ENCODE measurements around the gene POU2F2.
"Not testable (repeated sequence)": the region's sequence is repeated elsewhere in the genome, so short reads cannot be mapped to it uniquely, and the experiment has no call there.

POU2F2 gene

DNA sequence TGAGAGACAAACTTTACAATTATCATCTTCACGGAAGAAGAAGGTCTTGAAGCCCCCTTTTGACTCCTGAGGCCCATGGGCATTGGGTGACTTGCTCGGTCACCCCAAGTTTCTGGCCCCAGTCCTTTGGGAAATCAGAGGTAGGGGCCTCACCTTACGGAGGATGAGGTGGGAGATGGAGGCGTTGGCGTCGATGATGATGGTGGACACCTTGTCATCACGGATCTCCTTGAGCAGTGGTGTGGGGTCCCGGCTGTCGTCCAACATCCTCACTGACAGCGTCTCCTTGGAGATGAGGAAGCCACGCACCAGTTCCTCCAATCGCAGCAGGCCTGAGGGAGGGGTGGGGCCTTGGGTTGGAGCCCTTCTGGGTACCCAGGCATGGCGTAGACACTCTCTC is 73.0 kb downstream of the POU2F2 start:
- DNase-seq: no peak

DNA sequence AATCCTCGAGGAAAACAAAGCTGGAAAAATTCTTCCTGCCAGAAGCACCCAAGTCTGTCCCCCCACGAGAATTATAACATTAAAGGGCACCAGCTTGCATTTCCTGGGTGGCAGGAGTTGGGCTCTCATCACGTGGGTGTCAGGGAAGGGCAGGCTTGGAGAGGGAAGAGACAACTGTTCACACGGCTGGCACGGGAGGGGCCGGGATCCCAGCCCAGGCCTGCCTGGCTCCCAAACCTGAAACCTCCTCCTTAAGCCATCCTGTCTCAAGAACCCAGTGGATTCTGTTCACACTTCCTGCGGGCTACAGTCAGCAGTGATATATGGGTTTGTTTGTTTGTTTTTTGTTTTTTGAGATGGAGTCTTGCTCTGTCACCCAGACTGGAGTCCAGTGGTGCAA is 74.4 kb downstream of the POU2F2 start:
- no peak for DNase-seq

DNA sequence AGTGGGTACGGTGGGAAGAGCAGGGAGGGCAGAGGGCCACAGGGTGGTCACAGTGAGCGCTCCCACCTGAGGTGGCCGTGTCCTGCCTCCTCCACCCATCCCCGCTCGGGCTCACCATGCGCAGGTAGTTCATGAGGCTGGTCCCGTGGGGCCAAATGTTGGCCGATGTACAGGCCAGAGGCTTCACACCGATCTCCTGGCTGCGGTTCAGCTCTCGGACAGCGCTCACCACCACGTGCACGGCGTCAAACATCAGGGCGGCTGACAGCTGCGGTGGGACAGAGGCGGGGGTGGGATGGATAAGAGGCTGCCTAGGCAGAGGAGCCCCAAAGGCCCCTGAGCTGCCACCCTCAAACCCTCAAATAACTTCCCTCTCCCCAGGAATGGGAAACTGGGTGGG is 78.0 kb downstream of the POU2F2 start:
- DNase-seq: no peak

DNA sequence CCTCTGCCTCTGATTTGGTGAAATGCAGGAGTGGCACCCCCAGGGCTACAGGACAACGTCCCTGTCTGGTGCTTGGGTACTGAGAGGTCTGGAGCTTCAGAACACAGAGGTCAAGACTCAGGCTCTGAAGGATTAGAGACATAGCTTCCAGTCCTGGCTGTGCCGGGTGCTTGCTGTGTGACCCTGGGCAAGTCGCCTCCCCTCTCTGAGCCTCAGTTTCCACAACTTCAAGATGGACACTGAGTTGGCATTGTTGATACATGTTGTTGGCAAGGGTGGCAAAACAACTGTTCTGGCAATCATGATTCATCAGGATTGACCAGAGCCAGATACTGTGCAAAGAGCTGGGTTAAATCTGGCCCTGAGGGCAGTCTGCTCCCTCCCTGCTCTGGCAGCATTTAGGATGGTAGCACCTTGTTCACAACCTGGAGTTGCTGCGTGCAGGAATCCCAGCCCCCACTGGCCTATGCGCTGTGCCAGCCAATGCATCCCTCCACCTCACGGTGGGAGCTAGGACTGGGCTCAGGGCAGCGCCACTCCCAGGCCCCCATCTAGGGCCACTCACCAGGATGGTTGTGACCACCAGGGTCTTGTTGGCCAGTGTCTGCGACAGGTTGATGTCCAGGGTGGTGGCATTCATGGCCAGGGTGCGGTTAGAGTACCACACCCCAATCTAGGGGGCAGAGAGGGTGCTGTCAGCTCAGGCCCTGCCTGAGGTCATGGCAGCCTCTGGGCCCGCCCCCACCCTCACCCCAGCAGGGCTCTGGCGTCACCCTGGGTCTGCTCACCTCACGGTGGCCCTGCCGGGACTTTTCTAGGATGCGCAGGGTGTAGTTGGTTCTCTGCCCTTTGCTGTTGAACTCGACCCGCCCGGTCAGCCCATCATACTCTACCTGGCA is 79.0 kb downstream of the POU2F2 start:
- DNase-seq: no peak

DNA sequence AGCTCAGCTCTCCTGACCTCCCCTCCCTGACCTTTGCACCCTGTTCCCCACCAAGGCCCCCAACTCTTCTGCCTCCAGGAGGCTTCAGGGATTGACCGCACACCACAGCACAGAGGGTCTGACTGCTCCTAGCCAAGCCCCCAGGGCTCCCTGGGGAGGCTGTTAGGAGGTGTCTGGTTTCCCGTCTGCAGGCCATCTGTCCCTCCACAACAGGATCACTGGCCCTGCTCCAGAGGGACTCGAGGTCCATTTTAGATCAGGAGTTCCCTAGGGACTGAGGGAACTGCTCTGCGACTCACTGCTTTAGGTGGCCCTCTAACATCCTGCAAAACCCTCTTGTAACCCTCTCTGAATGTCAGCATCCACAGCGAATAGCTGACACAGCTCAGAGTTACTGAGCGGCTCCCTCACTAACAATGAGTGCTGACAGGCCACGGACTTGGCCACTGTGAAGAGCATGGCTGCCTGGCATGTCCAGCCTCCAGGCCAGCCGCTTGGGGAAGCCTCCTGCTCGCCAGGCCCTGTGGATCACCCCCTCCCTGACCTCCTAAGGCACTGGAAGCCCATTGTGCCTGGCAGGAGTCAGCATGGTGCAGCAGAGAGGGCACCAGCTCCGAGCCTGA is 79.9 kb downstream of the POU2F2 start:
- DNase-seq: no peak

DNA sequence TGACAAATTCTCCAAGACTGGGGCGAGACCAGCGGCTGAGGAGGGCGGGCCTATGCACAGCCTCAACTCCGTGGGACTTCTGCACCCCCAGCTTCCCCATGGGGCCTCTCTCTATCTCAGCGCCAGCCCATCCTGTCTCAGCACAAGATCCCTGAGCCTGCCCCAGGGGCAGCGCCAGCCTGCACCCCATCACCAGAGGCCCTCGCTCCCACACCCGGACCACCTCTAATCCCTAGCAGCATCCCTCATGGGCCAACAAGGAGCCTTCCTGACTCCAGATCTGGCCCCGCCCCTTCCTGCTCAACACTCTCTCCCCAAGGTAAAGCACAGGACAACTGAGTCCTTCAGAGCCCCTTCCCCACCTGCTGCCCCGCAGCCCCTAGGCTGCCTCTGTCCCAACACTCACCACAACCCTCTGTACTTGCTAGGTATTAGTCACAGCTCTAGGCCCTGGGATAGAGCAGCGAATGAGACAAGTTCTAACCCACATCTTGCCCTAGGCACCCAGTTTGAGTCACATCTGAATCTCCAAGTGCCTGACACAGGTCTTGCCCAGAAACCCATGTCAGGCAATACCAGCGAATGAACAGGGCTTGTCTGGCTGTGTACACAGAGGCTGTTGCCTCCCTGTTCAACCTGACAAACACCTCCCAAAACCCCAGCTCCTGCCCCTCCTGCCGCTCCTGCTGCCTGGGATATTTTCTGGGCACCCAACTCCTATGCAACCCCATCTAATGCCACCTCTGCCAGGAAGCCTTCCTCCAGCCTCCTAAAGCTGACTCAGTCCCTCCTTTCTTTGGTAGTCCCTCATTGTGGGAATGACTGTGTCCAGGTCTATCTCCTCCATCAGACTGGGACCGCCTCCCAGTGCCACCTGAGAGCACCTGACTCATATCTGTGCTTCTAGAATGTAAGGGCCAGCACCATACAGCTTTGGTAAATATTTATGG is 80.8 kb downstream of the POU2F2 start:
- DNase-seq: no peak

DNA sequence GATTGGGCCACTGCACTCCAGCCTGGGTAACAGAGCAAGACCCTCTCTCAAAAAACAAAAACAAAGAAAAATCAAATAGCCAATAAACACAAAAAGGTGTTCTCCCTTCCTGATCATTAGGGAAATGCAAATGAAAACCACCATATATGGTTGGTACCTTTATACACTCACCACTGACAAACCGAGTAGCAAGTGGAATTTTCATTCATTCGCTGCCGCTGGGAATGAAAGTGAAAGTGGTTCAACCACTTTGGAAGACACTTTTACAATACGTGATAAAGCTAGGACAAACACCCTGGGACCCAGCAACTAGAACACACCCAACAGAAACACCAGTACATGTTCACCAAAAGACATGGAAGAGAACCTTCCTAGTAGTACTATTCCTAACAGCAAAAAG is 83.3 kb downstream of the POU2F2 start:
- DNase-seq: peak; percentile 8

DNA sequence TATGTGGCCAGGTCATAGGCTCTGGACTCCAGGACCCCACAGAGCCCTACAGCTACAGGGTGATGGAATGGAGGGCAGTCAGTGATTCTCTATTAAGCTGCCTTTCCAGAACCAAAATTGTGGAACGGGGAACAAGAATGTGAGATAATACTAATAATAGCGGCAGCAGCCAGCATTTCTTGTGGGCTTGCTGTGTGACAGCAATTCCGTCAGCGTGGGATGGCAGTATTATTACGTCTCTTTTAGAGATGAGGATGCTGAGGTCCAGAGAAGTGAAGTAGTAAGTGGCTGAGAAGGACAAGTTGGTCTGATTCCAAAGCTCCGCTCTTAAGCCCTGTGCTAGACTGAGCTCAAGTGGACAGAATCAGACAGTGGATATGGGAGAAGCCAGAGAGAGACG is 86.7 kb downstream of the POU2F2 start:
- no peak for DNase-seq

DNA sequence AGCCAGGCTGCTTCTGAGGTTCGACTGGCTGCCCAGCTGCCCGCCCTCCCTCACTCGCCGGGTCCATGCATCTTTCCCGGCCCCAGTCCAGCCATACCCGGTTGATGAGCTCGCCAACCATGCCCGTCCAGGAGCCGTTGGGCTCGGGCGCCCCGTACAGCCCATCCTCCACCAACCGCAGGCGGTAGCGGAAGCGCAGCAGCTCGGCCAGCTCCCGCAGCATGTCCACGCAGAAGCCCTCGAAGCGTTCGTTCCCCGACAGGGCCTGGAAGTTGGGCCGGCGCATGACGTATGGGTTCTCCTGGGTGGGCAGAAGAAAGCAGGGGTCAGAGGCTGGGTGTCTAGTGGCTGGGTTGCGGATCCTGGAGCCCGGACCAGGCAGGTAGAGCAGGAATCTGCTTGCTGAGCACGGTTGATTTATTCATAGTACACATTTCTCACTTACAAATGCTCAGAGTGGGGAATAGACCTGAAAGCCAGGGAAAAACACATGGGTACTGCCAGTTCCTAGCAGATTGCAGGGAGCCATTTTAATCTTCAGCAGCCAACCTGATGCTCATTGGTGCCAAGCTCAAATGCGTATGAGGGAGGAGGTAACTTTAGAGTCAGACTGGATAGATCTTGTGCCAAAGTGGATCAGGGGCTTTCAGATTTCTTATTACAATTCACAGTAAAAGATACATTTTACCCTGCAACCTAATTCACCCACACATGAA is 89.6 kb downstream of the POU2F2 start:
- DNase-seq: no peak

DNA sequence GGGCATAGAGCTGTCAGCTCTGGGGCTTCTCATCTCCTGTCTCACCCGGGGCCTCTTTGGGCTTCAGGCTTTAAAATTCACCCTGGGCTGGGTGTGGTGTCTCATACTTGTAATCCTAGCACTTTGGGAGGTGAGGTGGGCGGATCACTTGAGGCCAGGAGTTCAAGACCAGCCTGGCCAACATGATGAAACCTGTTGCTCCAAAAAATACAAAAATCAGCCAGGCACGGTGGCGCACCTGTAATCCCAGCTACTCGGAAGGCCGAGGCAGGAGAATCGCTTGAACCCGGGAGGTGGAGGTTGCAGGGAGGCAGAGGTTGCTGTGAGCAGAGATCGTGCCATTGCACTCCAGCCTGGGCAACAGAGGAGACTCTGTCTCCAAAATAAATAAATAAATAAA is 91.8 kb downstream of the POU2F2 start:
- not testable (repeated sequence) for DNase-seq

DNA sequence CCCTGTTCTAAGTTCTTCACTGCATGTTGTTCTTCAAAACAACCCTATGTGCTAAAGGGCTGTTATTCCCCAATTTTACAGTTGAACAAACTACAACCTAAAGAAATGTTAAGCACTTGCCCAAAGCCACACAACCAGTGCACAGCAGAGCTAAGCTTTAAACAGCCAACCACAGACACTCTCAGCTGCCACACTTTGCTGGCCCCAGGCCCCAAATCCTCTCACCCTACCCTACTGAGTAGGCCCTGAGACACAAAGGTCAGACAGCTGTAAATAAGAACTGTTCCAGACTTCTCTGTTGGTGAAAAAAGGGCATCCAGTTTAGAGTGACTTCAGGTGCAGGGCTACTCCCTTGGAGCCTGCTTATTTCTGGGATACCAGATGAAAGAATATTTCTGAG is 92.2 kb downstream of the POU2F2 start:
- DNase-seq: no peak

DNA sequence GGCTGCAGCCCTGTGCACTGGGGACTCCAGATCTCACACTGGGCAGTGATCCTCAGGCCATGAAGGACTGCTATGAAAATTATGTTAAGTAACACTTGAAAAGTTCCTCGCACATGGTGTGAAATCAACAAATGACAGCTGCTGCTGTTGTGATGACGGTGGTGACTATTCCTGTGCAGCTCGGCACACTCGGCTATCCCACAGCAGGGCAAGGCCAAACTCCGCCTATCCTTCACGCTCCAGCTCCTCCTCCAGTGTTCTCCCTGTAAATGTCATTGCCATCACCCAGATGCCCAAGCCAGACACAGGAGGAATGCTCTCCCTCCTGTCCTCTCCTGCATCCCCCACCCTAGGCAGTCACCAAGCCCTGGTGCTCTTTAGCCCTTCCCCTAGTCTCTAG is 93.6 kb downstream of the POU2F2 start:
- no peak for DNase-seq

DNA sequence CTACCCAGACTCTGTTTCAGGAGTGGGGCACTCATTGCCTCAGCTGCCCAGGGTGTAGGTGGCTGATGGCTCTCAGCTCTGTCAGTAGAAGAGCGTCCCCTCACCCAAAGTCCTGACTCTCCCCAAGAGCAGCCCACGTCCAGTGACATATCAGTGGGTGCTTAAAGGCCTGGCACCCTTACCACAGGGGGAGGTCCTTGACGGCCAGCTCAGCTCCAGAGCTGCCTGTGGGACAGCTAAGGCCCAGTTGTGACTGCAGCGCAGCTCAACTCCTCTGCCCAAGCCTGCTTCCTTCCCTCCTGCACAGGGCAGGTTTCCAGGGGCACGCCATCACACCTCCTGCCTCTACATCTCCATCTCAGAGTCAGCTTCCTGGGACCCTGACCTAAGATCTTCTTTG is 94.6 kb downstream of the POU2F2 start:
- DNase-seq: no peak
